K562 (cell line): Measurements from ENCODE around the gene CCL8. TPM values are rescaled to one million over a fixed set of nuclear protein-coding genes. Genes with fewer than 3 reads are reported as not detected.

Source experiments
- HNRNPK ChIP-seq: fragments of 200-400 bp; formaldehyde crosslinking; IDR thresholded peaks from one replicate; pipeline ENCODE4 v1.6.1; 2018; ENCODE audit warnings: mild to moderate bottlenecking, low read depth, low read length; ENCODE audit not compliant: poor library complexity, severe bottlenecking
- MAZ ChIP-seq, 2 experiments: fragments of 450-650 bp in 1 of 2; sonication (generic) in 1 of 2; formaldehyde crosslinking; IDR thresholded peaks in 1 of 2; conservative IDR thresholded peaks in 1 of 2; 2 replicates each; pipeline versions ENCODE4 v1.4.0 to v1.5.0; 2020; ENCODE audit warnings: mild to moderate bottlenecking in 1 of 2, missing genetic modification reagents in 1 of 2
- MGA ChIP-seq: fragments of 450-650 bp; IDR thresholded peaks from 2 replicates; pipeline ENCODE4 v1.6.1; 2016; ENCODE audit warnings: mild to moderate bottlenecking, moderate library complexity
- PYGO2 ChIP-seq: fragments of 450-650 bp; IDR thresholded peaks from 2 replicates; pipeline ENCODE4 v1.6.1; 2016; ENCODE audit warnings: mild to moderate bottlenecking, missing genetic modification characterization, moderate library complexity, missing compliant biosample characterization
- ZNF3 ChIP-seq: fragments of 250-450 bp; sonication (Bioruptor Pico); IDR thresholded peaks from 2 replicates; pipeline ENCODE4 v1.5.0; 2021; ENCODE audit warnings: mild to moderate bottlenecking, moderate library complexity
- ZNF551 ChIP-seq: fragments of 250-450 bp; sonication (Bioruptor Pico); IDR thresholded peaks from 2 replicates; pipeline ENCODE4 v1.5.0; 2021; ENCODE audit warnings: mild to moderate bottlenecking, moderate library complexity
- ZNF699 ChIP-seq: fragments of 250-450 bp; sonication (Bioruptor Pico); IDR thresholded peaks from 2 replicates; pipeline ENCODE4 v1.8.0; 2021; ENCODE audit warnings: mild to moderate bottlenecking, moderate library complexity; ENCODE audit not compliant: insufficient replicate concordance
- polyA plus RNA-seq, 8 experiments: library from polyadenylated mRNA; depleted of rRNA in 4 of 8; stranded (reverse) in 5 of 8; unstranded in 3 of 8; fragments of >200 nt; fragmentation: Nextera tagmentation in 2 of 8; fragmentation: Illumina TruSeq in 1 of 8; extraction: Ambion mirVana in 2 of 8; extraction: Trizol in 1 of 8; gene quantifications; 2 replicates each; pipeline versions ENCODE4 v1.2.1 to v1.2.3, GENCODE V29; 2011 to 2014; ENCODE audit warnings: inconsistent platforms in 1 of 8, missing spikeins in 1 of 8
- total RNA-seq, 7 experiments: library from RNA; depleted of rRNA in 6 of 7; stranded (reverse); fragments of >200 nt in 6 of 7; fragmentation: Illumina TruSeq in 2 of 7; extraction: Trizol in 2 of 7; gene quantifications; 2 replicates each; pipeline versions ENCODE4 v1.2.1 to v1.2.3, GENCODE V29; 2011 to 2021; ENCODE audit warnings: low replicate concordance in 1 of 7

CCL8 gene
- total and polyA plus RNA-seq, 9 of the 15 experiments (the other 6 are each of a cell fraction or from before 2014, with no cell fraction given): 0.06 TPM; not detected in 8

- TF ChIP-seq MGA (no peak), ZNF551 (CRISPR knock-in tag) (no peak), ZNF699 (no peak), PYGO2 (no peak), MAZ (CRISPR knock-in tag; conservative IDR thresholded peaks at IDR 0.05 in 1 of 2, IDR thresholded peaks at IDR 0.05 in 1 of 2) (no peak), ZNF3 (CRISPR knock-in tag) (no peak), HNRNPK (no peak)
Measured at GRCh38 chr17:34313164-34313563, 6.1 kb upstream of the CCL8 start (continued).
